Activated CD4-positive, CD25-positive, alpha-beta regulatory T cell treated with anti-CD3 and anti-CD28 coated beads, Interleukin-2, amount 50 U/mL, for 72 hours (primary cell): ENCODE results near the gene DPH3.

Experiments used
- DNase-seq: peaks from one replicate; pipeline ENCODE4 v3.0.0; 2021

Gene DPH3

DNA sequence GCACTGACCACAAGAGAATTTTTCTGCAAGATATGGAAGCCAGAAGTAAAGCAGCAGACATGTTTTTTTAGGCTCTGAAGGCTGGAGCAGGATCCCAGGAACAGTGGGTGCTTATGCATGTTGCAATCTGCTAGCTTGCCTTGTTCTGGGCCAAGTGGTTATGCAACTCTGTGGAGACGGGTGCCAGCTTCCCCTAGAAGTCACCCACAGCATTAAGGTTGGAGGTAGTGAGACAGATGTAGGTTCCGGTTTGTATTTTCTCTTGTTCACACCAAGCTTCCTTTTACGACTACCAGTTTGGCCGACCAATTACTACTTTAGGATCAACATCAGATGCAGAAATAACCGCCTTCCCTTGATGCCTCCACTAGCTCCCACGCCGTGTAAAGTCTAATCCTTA, 11.1 kb downstream of the DPH3 start:
- no peak for DNase-seq

DNA sequence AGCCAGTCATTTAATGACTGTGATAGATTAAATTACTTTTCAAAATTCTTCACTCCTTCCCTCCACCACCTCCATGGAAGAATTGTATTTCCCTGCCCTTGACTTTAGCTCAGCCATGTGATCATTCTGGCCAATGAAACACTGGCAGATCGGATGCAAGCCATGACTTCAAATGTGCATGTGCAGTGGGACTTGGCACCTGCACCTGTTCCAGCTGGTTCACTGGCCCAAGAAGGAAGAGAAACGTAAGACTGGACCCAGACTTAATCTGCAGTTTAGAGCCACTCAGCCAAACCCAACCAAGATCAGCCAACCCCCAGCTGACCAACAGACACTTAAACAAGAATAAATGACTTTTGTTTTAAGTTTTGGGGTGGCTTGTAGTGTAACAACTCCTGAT, 11.8 kb downstream of the DPH3 start:
- DNase-seq = no peak

DNA sequence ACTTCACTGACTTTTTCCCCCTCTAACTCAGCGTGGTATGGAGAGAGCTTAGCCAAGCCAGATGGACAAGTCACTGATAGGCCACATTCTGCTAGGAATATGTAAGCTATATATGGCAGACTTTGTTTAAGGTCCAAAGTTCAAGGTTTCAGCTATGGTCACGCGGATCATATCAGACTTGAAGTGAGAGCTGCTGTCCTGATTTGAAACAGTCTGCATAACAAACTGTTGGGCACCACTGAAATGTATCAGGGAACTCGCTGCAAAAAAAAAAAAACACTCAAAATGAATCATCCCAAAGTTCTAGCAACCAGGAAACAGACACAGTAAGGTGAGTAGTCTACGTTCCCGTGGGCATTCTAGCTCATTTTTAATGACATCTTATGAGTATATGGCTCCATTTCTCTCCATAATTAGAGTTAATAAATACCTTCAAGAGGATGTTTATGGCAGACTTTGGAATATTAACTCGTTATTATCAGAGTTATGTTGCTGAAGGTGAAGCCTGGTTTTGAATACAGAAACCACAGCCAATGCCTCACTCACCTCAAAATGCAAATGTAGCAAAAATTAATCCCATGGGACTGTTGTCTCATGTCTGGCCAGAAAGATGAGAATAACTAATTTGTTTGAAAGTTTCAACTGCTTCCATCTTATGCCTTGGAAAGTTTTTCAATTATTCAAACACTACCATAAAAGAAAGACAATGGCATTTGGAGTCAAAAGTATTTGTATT, 12.3 kb downstream of the DPH3 start:
- DNase-seq = no peak

DNA sequence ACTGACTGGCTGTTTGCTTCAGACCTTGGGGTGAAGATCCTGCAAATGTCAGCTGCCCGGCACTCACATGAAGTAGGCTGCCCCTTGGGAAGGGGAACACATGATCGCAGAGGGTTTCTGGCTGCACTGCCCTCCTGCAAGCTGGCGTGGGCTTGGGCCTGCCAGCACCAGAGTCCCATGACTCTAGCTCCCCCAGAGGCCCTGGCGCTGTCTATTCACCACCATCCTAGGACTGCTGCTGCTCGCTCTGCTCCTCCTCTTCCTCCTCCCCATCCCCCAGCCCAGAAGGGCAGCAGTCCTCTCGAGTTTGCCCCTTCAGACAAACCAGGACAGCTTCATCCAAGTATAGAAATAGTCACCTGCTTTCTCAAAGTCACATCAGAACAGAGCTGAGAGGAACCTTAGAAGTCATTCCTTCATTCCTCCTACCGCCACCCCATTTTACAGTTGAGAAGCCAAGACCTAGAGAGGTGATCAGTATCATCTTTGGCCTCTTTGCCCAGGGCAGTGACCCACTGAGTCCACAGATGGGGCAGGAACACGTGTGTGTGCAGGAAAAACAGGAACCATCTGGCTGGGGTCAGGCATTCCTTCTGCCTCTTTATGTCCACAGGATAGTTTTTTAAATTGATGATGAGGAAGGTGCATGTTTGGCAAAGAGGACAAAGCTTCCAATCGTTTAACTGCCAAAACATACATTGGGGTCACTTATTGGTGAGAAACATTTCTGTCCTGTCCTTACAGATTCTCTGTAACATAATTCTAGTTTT, 13.2 kb downstream of the DPH3 start:
- no peak for DNase-seq

DNA sequence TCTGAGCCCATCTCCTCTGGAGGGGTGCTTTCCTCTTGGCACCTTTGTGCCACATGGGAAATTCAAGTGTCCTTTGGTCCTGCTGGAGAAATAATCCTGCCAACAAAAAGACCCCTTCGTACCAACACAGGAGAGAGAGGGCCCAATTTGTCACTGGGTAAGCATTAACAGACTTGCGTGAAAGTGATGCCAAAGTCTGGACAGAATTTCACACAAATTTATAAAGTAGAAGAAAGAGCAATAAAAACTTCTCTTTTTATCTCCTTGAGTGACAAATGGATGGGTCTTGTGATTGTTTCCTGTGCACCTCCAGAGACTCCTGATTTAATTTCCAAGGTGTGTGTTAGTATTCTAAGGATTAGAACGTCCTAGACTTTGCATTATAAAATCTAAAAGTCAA, 14.9 kb downstream of the DPH3 start:
- no peak for DNase-seq

DNA sequence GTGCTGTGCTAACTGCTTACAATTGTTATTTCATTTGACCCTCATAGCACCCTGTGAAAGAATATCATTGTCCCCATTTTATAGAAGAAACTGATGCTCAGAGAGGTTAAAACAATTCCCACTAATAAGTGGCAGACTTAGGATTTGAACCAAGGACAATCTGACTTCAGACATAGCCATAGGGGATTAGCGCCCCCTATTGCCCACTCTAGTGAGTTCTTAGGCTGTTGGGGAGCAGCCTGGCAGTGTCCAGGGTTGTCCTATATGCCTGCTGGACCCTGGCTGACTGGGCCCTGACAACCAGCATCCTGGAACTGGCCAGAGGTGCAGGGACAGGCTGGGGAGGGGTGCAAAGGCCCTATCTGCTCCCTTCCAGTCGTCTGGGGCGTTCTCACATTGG, 15.4 kb downstream of the DPH3 start:
- DNase-seq = no peak

DNA sequence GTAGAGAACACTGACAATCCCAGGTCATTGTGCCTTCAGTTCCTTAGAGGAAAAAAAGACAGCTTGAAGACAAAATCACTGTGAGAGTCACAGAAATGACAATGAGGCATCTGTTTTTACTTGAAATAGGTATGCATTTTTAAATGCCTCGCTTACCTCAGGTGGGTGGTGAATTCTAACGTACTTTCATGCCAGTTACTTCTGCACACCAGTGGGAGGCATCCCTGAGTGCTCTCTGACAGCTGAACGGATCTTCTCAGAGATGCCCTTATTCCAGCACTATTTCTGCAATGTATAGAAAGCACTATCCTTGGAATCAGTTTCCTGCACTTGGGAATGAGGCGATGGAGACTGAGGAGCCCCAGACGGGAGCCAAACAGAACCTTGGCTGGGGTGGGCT, 16.2 kb downstream of the DPH3 start:
- no peak for DNase-seq

DNA sequence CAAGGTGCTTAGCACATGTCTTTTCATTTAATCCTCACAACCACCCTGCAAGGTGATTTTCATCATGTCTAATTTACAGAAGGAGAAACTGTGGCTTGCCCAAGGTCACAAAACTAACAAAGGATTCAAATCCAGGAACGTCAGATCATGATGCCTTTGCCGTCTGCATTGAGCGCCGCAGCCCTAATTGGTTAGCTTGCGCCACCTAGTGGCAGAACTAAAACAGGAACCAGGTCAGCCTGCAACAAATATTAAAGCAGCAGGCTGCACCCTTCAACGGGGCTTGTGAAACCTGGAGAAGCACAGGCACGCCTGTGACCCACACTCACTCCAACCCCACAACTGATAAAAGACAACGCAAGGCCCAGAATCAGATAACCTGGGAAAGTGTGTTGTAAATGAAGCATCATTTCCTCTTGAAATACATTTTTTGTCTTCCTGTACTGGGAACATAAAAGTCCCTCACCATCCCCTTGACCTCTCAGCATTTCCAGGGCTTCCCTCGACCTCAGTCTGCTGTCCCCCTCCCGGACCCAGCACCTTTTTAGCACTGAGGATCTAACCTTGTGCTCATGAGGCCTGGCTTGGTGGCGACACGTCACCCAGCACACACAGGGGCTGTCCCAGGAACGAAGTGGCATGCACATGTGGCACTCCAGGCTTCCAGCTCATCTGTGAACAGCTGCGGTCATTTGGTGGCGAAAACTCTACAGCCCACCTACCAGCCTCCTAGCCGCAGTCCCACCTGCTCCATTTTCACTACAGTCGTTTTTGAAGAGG, 17.3 kb downstream of the DPH3 start:
- DNase-seq = peak; percentile 71

DNA sequence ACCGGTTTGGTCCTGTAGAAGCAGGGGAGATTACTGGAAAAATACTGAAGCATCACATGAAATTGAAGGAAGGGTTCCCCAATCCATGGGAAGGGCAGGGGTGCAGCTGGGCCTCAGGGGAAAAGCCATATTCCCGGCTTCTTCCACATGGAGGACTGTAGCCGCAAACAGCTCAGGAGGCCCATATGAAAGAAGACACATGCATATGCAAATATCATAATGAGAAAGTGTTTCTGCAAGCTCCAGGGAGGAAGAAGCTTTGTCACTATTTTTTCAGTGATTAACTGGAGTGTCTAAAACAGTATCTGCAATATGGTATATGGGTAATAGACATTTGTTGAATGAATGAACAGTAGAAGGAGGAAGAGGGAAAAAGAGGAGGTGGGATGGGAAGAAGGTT, 19.1 kb downstream of the DPH3 start:
- no peak for DNase-seq

DNA sequence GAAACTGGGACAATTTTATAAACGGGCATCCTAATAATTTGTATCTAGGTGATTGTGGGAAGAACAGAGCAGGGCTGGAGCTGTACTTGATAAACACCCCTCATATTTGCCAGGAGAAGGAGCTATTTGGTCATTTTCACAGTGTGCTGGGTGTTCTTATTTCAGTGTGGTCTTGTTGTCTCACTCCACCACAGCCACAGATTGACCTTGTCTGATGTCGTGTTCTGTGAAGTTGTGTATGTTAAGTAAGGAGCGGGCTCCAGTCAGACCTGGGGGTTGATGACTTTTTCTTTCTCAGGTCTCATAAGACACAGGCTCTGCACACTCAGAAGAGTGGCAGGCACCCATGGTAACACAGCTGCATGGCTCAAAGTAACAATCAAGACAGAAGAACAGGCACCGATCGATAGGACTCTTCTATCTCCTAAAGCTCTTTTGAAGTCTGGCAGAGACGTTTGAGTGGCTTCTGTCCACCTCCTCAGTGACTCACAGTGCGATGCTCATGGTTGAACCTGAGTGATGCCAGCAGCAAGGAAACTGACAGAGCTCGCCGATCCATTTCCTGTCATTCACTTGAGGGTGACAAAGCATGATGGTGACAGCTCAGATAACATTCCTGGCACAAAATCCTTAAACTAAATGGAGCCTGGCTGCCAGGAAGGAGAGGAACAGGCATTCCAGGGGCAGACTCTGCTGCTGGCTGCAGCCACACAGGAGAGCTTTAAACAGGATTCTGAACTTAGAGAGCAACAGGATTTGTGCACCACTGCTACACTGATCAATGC, 20.8 kb downstream of the DPH3 start:
- DNase-seq = no peak

DNA sequence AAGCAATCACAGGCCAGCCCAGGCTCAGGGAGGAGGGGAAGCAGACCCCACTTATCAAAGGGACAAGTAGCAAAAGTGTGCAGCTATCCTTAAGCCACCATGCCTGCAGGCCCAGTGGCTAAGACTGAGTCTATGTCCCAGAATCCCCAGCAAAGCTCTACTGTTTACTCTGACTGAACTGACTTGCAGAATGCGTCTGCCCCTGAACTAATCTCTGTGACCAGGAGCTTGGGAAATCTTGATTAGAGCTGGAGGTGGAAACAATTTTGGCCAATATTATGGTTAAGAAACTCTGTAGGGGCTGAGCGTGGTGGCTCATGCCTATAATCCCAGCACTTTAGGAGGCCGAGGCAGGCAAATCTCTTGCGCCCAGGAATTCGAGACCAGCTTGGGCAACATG, 22.6 kb downstream of the DPH3 start:
- DNase-seq = no peak

DNA sequence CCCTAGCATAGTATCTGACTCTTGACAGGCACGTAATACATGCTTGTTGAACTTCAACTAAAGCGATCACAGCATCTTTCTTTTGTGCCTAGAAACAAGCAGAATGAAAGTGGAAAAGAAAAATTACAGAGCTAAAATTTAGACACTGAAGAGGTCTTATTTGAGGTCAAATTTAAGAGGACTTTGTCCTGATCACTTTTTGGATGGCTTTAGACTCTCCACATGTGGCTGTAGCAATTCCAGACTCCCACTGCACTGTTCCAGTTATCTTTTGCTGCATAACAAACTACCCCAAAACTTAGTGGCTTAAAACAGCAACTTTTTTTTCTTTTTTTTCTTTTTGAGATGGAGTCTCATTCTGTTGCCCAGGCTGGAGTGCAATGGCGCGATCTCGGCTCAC, 23.5 kb downstream of the DPH3 start:
- DNase-seq = no peak

DNA sequence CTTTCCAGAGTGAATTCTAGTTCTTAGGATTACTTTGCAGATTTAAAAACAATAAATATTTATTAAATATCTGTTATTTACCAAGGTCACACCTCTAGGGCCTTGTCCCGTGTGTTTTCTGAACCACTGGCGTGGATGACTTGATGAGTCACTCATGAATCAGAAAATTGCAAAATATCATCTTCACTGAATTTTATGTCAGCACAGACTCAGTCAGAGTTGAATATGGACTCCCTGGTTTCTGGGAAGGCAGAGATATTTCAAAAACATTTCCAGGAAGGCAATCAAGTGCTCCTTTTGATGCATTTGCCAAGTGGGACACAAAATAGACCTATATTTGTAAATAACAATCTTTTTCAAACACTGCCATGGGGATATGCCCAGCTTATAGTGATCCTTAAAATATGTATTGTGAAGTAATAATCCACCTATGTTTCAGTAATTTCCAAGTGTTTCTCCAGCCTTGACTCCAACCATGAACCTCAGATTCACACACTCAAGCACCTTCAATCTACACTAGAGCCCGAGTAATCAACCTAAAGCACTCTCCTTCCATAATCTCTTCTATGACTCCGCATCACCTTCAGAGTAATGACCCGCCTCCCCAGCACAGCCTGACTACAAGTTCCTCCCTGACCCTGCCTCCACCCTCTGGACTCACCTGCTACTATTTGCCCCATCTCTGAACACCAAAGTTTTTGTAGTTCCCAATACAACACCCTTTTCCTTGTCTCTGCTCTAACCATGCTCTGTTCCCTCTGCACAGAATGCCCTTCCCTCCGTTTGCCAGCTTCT, 24.3 kb downstream of the DPH3 start:
- DNase-seq = no peak

DNA sequence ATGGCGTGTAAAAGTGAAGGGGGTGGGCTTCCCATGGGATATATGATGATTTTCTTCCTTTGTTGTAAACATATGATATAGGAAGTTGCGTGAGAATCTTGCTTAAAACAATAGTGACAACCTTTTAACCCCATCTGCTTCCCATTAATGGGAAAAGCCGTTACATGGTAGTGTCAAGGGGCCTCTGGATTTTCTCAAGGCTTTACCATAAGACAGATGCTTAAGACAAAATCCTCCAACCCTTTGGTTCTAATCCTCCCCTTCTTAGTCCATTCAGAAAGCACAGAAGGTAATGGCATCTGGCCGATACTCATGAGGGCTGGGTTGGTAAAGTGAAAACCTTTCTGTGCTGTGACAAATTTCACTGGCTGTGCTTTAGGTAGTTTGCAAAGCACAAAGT, 25.0 kb downstream of the DPH3 start:
- DNase-seq = no peak

DNA sequence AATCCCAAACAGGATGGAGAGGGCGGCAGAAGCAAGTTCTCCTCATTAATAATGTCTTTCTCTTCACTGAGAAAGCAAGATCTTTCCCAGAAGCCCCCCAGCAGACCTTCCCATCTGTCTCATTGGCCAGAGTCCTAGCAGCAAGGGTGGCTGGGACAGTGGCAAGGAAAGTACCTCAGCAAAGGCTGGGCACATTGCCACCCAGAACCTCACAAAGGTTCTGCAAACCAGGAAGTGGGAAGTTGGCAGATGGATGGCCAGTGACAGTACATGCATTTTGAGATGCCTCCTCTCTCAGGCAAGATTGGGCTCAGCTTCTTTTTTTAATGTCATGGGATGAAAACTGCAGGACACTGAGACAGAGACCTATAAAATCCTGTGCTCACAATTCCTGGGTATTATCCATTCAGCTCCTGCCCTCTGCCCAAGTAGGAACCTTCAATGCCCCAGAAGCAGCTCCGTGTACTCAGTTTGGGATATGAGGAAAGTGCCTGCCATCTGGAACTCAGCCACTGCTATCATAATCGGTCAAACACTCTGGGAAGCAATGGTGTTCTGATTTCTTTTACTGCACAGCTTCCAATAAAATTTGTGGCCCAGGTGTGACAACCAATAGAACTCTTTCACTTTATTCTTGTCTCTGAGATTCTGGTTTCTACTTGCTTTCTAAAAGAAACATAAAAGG, 25.5 kb downstream of the DPH3 start:
- DNase-seq = no peak

DNA sequence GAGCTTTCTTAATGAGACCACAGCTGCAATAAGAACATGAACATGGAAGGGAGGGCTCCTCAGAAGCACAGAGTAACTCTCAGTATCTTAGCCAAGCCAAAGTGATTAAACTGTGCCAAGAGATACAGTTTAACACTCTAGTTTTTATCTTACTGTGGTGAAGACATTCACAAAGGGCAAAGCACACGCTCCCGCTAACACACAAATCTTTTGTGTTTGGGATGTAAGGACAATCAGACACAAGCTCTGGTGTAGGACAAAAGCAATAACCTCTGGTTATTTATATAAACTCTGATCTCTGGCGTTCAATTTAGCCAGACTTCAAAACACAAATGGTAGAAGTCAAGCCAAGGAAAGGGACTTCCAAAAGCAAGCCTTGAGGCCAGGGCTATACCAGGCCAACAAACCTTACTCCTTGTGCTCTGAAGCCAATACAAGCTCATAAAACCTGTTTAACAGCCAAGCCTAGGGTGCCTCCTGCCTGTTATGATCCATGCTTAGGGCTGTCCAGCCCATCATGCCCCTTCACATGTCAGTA, 27.8 kb downstream of the DPH3 start:
- no peak for DNase-seq

DNA sequence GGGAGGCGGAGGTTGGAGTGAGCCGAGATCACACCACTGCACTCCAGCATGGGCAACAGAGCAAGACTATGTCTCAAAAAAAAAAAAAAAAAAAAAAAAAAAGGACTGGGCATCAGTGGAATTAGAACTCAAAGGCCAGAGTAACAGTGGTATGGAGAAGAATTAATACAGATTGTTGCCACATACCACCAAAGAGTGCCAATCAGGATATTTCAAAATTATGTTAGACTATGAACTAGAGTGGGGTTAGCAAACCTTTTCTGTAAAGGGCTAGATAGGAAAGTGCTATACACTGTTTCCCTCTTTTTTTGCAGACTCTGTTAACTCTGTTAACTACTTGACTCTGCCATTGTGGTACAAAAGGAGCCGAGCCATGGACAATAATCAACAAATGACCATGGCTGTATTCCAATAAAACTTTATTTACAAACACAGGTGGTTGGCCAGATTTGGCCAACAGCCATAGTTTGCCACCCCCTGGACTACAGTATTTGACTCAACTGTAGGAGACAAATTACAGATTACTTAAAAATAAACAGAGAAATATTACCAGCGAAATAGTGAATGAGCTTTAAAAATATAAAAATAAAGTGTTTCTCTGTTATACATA, 28.6 kb downstream of the DPH3 start:
- DNase-seq = no peak

DNA sequence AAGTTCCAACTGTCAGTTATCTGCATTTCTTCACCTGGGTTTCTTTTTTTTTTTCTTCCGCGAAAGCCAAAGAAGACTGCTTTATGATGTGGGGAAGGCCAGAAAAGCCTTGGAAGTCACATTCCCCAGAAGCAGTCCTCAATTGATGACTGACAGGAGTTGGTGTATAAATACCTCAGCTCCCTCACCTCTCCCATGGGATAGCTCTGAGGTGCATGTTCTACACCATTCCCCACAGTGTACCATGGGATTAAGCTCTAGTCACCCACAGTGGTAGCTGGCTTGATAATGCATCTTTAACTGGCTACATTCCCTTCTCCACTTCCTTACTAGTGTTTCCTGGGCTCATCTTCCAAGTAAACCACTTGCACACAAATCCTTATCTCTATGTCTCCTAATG, 30.5 kb downstream of the DPH3 start:
- no peak for DNase-seq

DNA sequence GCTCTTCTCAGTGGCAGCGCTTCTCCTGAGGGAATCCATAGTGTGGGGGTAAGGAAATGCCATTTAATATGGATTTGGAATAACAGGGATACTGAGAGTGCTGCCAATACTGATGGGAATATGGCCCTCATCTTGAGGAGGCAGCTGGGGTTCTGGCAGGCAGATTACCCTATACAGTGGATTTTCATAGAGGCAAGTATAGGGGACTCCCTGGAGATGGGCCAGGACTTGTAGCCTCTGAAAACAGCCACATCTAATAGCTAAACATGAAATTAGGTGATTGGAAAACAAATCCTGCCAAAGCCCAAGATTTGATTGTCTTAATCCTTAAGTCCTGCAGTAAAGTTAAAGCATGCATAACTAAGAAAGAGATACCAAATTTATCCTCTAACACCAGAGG, 30.9 kb downstream of the DPH3 start:
- DNase-seq = no peak

DNA sequence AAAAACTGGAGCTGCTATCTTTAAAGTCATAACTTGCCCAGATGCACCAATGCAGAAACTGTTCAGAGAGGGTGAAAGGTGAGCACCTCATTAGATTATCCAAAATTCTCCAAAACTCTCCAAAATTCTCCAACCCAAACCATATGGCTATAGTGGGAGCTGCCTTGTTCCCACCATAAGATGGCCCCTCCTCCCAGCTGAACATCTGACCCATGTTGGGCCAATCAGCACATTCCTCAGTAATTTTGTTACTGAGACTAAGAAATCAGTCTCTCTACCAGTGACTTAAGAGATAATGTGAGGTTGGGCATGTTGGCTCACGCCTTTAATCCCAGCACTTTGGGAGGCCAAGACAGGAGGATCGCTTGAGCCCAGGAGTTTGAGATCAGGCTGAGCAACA, 32.8 kb downstream of the DPH3 start:
- no peak for DNase-seq

DNA sequence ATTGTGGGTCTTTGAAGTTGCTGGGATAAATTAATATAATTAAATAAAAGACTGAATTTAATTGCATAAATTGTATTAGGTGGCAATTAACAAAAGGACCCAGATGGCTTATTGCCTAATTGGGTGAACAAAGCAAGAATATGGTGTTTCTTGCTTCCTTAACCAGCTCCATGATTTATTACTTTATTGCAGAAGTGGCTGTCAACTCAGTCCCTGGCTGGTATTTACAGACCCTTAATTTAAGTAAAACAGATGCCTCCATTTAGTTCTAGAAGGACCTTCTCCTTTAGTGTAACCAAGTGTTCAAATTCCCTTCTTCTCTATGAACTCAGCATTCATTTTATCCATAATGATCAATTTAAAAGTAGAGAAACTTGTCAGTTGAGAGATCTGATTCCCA, 35.1 kb downstream of the DPH3 start:
- DNase-seq = no peak
